BLaER1 (cell line): Measurements from ENCODE around the gene POU2AF3.
"Not testable (repeated sequence)": the region's sequence is repeated elsewhere in the genome, so short reads cannot be mapped to it uniquely, and the experiment has no call there.

Experiments
- H3K27ac ChIP-seq: shearing (Covaris generic); formaldehyde crosslinking; 2 replicates; pipeline ENCODE4 v1.8.1; 2022
- H3K27me3 ChIP-seq: shearing (Covaris generic); formaldehyde crosslinking; 2 replicates; pipeline ENCODE4 v1.8.1; 2022
- H3K36me3 ChIP-seq: shearing (Covaris generic); formaldehyde crosslinking; 2 replicates; pipeline ENCODE4 v1.8.1; 2022
- H3K4me1 ChIP-seq: shearing (Covaris generic); formaldehyde crosslinking; 2 replicates; pipeline ENCODE4 v1.8.1; 2022
- H3K4me2 ChIP-seq: shearing (Covaris generic); formaldehyde crosslinking; 2 replicates; pipeline ENCODE4 v1.8.1; 2022
- H3K4me3 ChIP-seq: shearing (Covaris generic); formaldehyde crosslinking; 2 replicates; pipeline ENCODE4 v1.8.1; 2022
- H3K9ac ChIP-seq: shearing (Covaris generic); formaldehyde crosslinking; 2 replicates; pipeline ENCODE4 v1.8.1; 2022
- H3K9me3 ChIP-seq: shearing (Covaris generic); formaldehyde crosslinking; 2 replicates; pipeline ENCODE4 v1.8.1; 2022
- H4K20me1 ChIP-seq: shearing (Covaris generic); formaldehyde crosslinking; 2 replicates; pipeline ENCODE4 v1.8.1; 2022
- Cebpa-rat ChIP-seq: shearing (Covaris generic); IDR thresholded peaks from 2 replicates; pipeline ENCODE4 v1.8.1; 2022

The POU2AF3 gene

GRCh38 chr11:111307472-111308108, 9.2 kb downstream of the POU2AF3 start:
- H3K9me3 ChIP-seq = no peaks in the 10 kb centered on the region
- no peak overlapping the region for H3K4me3 ChIP-seq
- no peaks in the 10 kb centered on the region for H4K20me1 ChIP-seq
- peaks cover 12% of the 10 kb centered on the region for H3K4me1 ChIP-seq
- H3K27ac ChIP-seq = no peak overlapping the region
- no peak for TF ChIP-seq Cebpa-rat
- H3K36me3 ChIP-seq = no peaks in the 10 kb centered on the region; the same call in 1 of the 2 replicates
- no peak overlapping the region for H3K4me2 ChIP-seq
- H3K9ac ChIP-seq = no peak overlapping the region
- H3K27me3 ChIP-seq = no peaks in the 10 kb centered on the region

GRCh38 chr11:111308140-111308539, 9.8 kb downstream of the POU2AF3 start:
- peaks cover 1% of the 10 kb centered on the region; the same call in 1 of the 2 replicates for H3K9me3 ChIP-seq
- no peak overlapping the region for H3K4me3 ChIP-seq
- peaks cover 12% of the 10 kb centered on the region for H3K4me1 ChIP-seq
- H3K27ac ChIP-seq = no peak overlapping the region
- H3K4me2 ChIP-seq = no peak overlapping the region
- no peaks in the 10 kb centered on the region; the same call in 1 of the 2 replicates for H3K36me3 ChIP-seq
- no peak overlapping the region for H3K9ac ChIP-seq
- H4K20me1 ChIP-seq = no peaks in the 10 kb centered on the region
- H3K27me3 ChIP-seq = no peaks in the 10 kb centered on the region
- no peak for TF ChIP-seq Cebpa-rat

DNA sequence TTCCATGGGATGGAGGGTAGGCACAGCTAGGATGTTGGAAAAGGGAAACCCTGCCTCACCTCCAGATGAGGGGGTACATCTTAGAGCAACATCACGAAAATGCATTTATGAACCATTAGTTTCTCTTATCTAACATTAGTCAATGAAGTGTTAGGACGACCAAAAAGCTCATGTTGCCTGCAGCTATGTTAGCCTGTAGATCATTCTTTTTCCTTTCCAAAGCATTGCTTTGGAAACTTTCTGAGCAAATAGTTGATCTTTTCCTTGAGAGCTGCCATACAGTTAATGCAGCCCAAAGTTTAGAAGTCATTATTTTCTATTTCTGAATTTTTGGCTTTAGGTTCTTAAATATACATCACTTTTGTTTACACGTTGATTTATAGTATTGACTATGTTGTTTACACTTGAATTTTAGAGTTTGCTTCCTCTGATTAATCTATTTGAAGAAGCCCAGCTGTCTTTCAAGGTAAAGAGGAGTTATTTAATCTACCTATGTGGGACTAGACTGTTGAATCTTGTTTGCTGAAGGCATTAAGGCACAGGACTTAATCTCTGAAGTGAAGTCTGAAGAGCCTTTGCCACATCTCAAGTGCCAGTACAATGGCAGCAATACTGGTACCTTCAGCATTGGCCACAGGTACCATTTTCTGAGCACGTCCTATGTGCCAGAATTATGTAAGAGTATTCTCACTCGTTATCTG, 11.0 kb downstream of the POU2AF3 start:
- Histone ChIP-seq H3K4me2 (no peak overlapping the region), H3K36me3 (no peaks in the 10 kb centered on the region; the same call in 1 of the 2 replicates), H3K27me3 (no peaks in the 10 kb centered on the region), H3K9ac (no peak overlapping the region), H3K4me3 (no peak overlapping the region), H3K27ac (no peak overlapping the region), H3K4me1 (peaks cover 12% of the 10 kb centered on the region), H4K20me1 (no peaks in the 10 kb centered on the region), H3K9me3 (peaks cover 5% of the 10 kb centered on the region; the same call in 1 of the 2 replicates)
- TF ChIP-seq Cebpa-rat = no peak

DNA sequence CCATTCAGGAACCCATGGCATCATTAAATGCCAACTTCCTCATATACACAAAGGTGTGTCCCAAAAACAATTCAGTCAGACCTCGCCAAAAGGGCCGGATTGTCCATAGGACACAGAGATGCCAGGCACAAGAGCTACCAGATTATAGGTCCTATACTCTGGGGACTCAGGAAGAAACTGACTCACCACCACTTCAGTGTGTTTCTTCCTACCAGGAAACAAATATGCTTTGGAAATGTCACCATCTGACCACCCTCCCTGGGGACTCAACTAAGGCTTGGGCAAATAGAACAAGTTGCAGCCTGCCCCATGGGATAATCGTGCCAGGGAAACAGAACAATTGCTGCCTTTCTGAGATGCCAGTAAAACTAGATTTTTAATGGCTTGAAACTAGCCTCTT, 11.7 kb downstream of the POU2AF3 start:
- no peaks in the 10 kb centered on the region for H4K20me1 ChIP-seq
- H3K4me3 ChIP-seq = no peak overlapping the region
- peaks cover 12% of the 10 kb centered on the region for H3K4me1 ChIP-seq
- no peaks in the 10 kb centered on the region; the same call in 1 of the 2 replicates for H3K36me3 ChIP-seq
- no peak overlapping the region for H3K9ac ChIP-seq
- TF ChIP-seq Cebpa-rat = no peak
- no peak overlapping the region for H3K27ac ChIP-seq
- H3K27me3 ChIP-seq = no peaks in the 10 kb centered on the region
- H3K9me3 ChIP-seq = peaks cover 5% of the 10 kb centered on the region; the same call in 1 of the 2 replicates
- H3K4me2 ChIP-seq = peak overlapping the region; percentile 36

GRCh38 chr11:111310723-111311122, 12.4 kb downstream of the POU2AF3 start:
- TF ChIP-seq Cebpa-rat = no peak
- H3K9ac ChIP-seq = no peak overlapping the region
- H4K20me1 ChIP-seq = no peaks in the 10 kb centered on the region
- no peak overlapping the region for H3K4me3 ChIP-seq
- no peak overlapping the region for H3K27ac ChIP-seq
- no peaks in the 10 kb centered on the region; the same call in 1 of the 2 replicates for H3K36me3 ChIP-seq
- peaks cover 5% of the 10 kb centered on the region; the same call in 1 of the 2 replicates for H3K9me3 ChIP-seq
- H3K4me1 ChIP-seq = peaks cover 12% of the 10 kb centered on the region
- H3K27me3 ChIP-seq = no peaks in the 10 kb centered on the region
- peak overlapping the region; percentile 36 for H3K4me2 ChIP-seq

DNA sequence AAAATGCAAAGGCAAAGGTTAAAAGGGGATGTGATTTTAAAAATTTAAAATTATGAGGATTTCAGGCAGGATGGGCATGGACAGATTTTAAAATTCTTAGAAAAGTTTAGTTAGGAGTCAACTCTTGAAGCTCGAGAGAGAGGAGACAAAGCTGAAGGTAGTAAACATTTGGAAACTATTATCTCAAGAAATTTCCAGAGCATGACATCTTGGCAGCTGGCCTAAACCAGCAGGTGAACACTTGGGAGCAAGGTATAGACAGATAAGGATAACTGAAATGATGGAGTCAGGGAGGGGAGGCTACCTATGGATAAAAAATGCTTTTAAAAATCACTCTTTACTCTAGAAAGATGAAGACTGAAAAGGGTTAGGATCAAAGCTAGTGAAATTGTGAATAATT, 13.7 kb downstream of the POU2AF3 start:
- Histone ChIP-seq H3K27ac (no peak overlapping the region), H3K4me1 (peaks cover 12% of the 10 kb centered on the region)

DNA sequence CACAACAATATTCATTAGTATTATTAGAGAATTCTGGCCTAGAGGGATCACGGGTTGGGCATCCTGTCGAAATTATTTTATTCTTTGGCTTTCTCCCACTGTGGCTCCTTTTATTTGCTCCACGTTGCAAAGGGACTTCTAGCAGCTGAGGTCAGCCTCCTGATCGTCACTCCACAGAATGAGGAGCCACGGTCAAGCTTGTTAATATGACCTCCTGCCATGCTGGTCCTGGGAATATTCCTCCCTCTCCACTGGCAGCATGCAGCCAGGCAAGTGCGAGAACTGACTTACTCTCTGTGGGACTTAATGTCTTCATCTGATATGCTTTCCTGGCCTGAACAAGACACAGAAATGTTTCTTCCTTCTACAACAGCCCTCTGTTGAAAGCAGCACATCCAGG, 20.9 kb downstream of the POU2AF3 start:
- Histone ChIP-seq H3K9me3 (0 out of 2 replicates have a peak, but pooled peaks cover 3% of the 10 kb centered on the region), H3K27me3 (no peaks in the 10 kb centered on the region), H3K9ac (no peak overlapping the region), H3K4me3 (no peak overlapping the region), H4K20me1 (no peaks in the 10 kb centered on the region), H3K4me1 (no peaks in the 10 kb centered on the region), H3K27ac (no peak overlapping the region), H3K36me3 (no peaks in the 10 kb centered on the region), H3K4me2 (no peak overlapping the region)
- TF ChIP-seq Cebpa-rat = no peak

More for the DNA sequence above, 13.7 kb downstream of the POU2AF3 start:
- TF ChIP-seq Cebpa-rat = no peak
- Histone ChIP-seq H3K36me3 (no peaks in the 10 kb centered on the region; the same call in 1 of the 2 replicates), H3K4me2 (no peak overlapping the region), H3K9ac (no peak overlapping the region), H4K20me1 (no peaks in the 10 kb centered on the region), H3K9me3 (peaks cover 8% of the 10 kb centered on the region; the same call in 1 of the 2 replicates), H3K27me3 (no peaks in the 10 kb centered on the region), H3K4me3 (no peak overlapping the region)

GRCh38 chr11:111320199-111320598, 21.9 kb downstream of the POU2AF3 start:
- not testable (repeated sequence) for H3K9me3 ChIP-seq, H3K9ac ChIP-seq, H4K20me1 ChIP-seq, H3K27ac ChIP-seq, H3K4me3 ChIP-seq, H3K27me3 ChIP-seq, H3K4me2 ChIP-seq, H3K36me3 ChIP-seq, H3K4me1 ChIP-seq

- Histone ChIP-seq H3K9me3 (0 out of 2 replicates have a peak, but pooled peaks cover 3% of the 10 kb centered on the region), H3K4me3 (no peak overlapping the region), H3K4me1 (no peaks in the 10 kb centered on the region), H3K36me3 (no peaks in the 10 kb centered on the region), H4K20me1 (no peaks in the 10 kb centered on the region), H3K27me3 (no peaks in the 10 kb centered on the region), H3K27ac (no peak overlapping the region), H3K4me2 (no peak overlapping the region), H3K9ac (no peak overlapping the region)
- TF ChIP-seq Cebpa-rat = no peak
These were observed 22.6 kb downstream of the POU2AF3 start for GRCh38 chr11:111320728-111321568.
